ENCODE results near the gene ADCY7.

The ADCY7 gene

DNA sequence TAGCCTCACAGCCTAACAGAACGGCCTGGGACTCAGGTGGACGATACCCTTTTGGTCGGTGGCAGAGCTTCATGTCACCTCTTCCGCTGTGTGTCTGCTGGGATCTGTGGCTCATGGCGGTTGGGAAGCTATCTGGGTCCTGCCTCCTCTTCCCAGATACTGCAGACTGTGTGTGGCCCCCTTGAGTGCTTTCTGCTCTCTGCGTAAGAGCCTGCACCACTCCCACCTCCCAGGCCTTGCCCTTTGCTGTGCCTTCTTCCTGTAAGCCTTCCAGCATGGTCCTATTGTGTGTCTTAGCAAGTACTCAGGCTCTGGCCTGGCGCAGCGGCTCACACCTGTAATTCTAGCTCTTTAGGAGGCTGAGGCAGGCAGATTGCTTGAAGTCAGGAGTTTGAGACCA, 17.5 kb upstream of the ADCY7 start:
- no peak for DNase-seq (ENCODE audit: low read depth)

DNA sequence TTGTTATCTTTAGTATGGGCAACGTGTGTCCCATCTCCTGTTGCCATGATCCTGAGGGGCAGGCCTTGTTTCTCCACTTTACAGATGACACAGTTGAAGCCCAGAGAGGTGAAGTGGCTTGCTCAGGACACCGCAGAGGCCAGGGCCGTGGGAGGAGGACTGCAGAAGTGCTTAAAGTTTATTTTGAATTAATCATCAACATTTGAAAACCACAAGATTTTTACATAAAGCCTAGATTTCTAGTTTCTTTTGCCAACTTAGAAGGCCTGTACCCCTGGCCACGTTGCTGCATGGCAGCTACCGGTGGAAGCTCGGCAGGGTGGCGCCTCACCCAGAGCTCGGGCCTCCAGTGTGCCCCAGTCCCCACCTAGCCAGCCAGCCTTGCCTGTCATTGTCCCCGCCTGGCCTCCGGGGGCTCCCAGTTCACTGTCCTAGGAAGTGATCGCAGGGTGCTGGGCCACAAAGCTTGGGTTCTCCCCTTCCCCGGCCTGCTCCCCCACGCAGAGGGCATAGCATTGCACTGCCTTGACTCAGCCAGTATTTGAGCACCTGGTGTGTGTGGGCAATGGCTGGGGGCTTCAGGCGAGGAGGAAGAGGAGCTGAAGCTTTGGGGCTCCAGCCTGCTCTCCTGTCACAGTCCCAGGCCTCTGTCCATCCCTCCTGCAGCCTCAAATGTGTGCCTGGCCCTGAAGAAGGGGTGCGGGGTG, 14.8 kb upstream of the ADCY7 start:
- peak; percentile 88 for DNase-seq (ENCODE audit: low read depth)

DNA sequence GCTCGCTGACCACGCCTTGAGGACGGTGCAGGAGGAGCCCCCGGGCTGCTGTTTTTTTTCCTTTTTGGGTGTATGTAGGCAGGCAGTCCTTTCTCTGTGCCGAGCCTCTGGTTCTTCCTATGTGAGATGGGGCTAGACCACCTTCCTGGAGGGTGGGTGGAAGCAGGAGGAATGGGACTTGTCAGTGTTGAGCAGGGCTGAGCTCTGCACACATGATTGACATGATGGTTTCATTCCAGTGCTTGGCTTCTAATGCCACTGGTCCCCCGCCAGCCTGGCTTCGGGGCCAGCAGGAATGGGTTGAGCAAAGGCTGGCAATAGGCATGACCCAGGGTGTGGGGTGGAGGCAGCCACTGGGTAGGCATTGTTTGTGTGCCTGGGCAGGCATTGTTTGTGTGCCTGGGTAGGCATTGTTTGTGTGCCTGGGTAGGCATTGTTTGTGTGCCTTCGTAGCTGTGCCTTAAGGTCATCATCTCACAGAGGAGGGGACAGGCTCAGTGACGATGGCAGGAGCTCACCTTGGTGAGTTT, 14.2 kb upstream of the ADCY7 start:
- DNase-seq (ENCODE audit: low read depth): no peak

- no peak for DNase-seq (ENCODE audit: low read depth)
Measured at GRCh38 chr16:50252874-50253513, 13.4 kb upstream of the ADCY7 start.

DNA sequence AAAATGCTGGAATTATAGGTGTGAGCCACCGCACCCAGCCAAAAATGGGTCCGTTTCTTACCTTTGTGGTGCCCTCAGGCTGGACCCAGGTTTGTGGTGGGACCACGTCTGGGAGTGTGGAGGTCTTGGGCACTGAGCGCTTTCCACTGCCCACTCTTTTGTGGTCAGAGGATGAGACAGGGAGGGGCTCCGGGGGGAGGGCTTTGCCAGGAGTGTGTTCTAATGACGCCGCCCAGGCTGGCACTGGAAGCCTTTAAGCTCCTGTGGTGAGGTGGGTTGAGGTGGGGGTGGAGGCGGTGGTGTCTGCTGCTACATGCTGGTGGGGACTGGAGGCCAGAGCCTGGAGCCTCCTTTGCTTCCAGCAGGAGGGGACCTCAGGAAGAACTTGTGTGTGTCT, 12.8 kb upstream of the ADCY7 start:
- no peak for DNase-seq (ENCODE audit: low read depth)

DNA sequence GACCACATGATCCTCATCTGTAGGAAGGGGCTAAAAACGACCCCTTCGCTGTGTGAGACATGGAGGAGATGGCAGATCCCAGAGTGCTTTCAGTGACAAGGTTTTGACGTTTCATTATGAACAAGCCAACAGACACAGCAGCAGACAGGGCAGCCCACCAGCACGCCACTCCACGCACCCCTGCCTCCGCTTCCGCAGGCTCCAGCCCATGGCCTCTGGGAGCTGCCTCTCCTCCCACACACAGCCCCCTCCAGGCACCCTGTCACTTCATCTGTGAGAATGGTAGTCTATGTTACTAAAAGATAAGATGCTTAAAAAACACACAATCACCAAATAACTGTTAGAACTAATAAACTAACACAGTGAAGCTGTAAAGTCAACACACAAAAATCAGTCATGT, 12.3 kb upstream of the ADCY7 start:
- DNase-seq (ENCODE audit: low read depth): no peak

GRCh38 chr16:50255538-50255937, 10.8 kb upstream of the ADCY7 start:
- no peak for DNase-seq (ENCODE audit: low read depth)

DNA sequence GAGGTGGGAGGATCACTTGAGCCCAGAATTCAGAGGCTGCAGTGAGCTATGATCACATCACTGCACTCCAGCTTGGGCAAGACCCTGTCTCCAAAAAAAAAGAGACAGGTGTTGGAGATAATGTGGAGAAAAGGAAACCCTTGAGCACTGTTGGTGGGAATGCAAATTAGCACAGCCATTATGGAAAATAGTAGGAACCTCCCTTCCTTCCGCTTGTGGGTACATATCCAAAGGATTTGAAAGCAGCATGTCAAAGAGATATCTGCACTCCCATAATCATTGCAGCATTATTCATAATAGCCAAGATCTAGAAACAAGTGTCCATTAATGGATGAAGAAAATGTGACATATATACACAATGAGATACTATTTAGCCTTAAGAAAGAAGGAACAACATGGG, 9.7 kb upstream of the ADCY7 start:
- no peak for DNase-seq (ENCODE audit: low read depth)

- DNase-seq (ENCODE audit: low read depth): no peak
Measured at GRCh38 chr16:50257876-50258275, 8.5 kb upstream of the ADCY7 start.

DNA sequence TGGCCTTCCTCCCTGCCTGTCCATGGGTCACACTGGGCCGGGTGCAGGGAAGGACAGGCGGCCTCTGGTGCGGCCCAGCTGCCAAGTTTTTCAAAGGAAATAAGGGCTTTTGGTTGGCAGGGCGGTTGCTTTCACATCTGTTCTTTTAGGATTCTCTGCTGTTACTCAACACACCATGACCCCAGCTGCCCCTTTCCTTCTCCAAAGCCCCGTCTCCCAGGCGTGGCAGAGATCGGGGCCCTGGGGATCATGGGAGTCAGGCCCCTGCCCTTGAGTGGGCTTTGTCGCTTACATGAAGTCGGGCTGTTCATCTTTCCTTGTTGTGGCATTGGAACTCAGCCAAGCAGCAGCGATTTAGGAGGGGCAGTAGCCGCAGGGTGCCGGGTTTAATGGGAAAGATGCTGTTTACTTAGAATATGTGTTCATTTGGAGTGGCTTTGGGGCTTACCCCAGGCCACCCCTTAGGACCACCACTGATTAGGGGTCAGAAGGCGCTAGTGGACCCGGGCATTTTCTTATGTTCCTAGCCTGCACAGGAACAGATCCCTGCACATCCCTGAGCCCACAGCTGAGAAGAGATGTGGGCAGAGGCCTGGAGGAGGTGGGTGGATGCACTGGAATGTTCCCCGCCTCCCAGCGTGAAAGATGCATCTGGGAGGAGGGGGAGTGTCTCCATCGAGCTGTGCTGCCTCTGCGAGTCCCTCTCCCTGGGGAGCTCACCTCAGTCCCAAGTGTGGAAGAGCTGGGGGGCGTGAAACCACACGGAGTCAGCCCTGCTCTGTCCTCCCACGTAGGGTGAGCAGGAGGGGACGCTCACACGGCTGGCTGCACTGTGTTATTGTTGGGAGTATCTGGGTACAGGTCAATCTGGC, 6.8 kb upstream of the ADCY7 start:
- peak; percentile 60 for DNase-seq (ENCODE audit: low read depth)

- no peak for DNase-seq (ENCODE audit: low read depth)
Measured at GRCh38 chr16:50260206-50261159, 5.9 kb upstream of the ADCY7 start.

DNA sequence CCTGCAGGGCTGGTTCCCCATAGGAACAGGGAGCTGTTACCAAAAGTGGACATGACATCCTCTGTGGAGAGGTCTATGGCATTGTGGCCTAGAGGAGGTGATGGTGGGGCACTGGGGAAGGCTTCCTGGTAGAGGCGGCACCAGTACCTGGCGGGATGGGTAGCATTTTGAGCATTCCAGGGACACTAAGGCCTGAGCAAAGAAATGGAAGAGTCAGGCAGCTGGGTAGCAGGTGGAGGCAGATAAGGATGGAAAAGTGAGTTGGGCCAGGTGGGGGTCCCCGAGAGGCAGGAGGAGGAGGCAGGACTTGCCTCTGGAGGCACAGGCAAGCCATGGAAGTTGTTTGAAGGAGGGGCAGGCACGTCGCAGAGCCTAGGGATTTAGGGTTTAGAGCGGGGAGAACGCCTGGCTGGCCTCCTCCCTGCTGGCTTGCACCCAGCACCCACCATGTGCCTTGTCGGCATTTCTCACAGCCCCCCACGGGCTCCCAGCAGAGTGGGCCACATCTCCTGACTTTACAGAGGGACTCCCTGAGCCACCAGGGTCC, 5.1 kb upstream of the ADCY7 start:
- DNase-seq (ENCODE audit: low read depth): no peak

- DNase-seq (ENCODE audit: low read depth): no peak
Measured at GRCh38 chr16:50261707-50262235, 4.6 kb upstream of the ADCY7 start.

- no peak for DNase-seq (ENCODE audit: low read depth)
Measured at GRCh38 chr16:50263060-50263909, 3.1 kb upstream of the ADCY7 start.

- no peak for DNase-seq (ENCODE audit: low read depth)
Measured at GRCh38 chr16:50263940-50264929, 2.1 kb upstream of the ADCY7 start.

DNA sequence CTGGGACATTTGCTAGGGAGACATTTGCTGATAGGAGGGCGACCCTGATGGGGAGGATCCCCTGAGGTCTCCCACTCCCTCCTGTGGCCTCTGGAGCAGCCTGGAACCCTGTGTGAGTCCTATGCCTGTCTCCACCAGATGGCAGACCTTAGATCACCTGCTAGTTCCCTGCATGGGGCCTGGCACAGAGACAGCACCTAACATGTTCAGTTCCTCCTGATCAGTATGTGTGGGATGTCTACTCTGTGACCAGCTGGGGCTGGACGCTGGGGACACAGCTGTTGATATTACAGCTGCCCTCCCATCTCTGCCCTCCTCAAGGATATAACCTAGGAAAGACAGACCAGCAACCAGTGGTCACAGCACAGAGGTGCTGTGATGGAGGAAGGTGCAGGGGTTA, 1.1 kb upstream of the ADCY7 start:
- DNase-seq (ENCODE audit: low read depth): no peak

DNA sequence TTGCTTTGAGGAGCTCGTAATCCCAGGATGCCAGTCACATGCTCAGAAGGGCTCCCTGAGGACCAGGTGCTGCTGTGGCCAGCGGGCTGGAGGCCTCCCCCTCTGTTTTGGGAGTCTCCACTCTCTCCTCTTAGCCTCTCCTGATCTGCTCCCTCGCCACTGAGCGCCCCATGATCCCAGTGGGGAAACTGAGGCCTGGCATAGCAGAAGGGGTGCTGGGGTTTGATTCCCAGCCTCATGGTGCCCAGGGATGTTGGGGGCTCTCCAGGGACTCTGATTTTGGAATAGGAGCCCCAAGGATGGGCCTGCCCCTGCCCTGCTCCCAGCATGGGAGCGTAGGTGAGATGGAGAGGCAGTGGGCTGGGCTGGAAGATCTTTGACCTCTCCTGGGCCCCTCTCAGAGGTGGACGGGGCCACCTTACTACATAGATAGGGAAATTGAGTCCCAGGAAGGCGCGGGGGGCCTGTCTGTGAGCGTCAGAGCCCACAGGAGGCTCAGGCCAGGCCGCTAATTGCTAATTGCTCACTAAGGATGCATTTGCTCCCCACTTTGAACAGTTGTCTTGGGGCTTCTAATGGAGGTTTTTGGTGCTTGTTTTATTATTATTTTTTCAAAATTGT, 525 bp upstream of the ADCY7 start:
- no peak for DNase-seq (ENCODE audit: low read depth)

- DNase-seq (ENCODE audit: low read depth): no peak
Measured at GRCh38 chr16:50267151-50267631, 840 bp downstream of the ADCY7 start.
